ENCODE measurements around the gene CDR2L. TPM values are rescaled to one million over a fixed set of nuclear protein-coding genes. Genes with fewer than 3 reads are reported as not detected.

CDR2L gene
- total and polyA plus RNA-seq, 4 donors = 0.70 to 1.5 (median 0.94) TPM

- no peak overlapping the region for H3K27ac ChIP-seq (ENCODE audit: low read depth in 1 of 2, low read length in 2 of 2)
- H3K4me3 ChIP-seq (ENCODE audit: low read depth in 1 of 3, low read length in 3 of 3) = no peak overlapping the region
- no peaks in the 10 kb centered on the region for H3K9me3 ChIP-seq (ENCODE audit: control insufficient read depth in 4 of 4, low read length in 3 of 4)
- H3K36me3 ChIP-seq (ENCODE audit: control insufficient read depth in 4 of 4, insufficient read depth in 3 of 4, low read depth in 1 of 4, low read length in 3 of 4) = no peaks in the 10 kb centered on the region
- 68% methylated on average over 8 of the region's 8 CpGs for WGBS
- DNase-seq (ENCODE audit: low spot score) = no peak
- H3K4me1 ChIP-seq (ENCODE audit: control insufficient read depth in 4 of 4, insufficient read depth in 4 of 4, low read length in 3 of 4) = no peaks in the 10 kb centered on the region
- TF ChIP-seq YY1 (IDR thresholded peaks at IDR 0.05) (no peak), HNF4A (conservative IDR thresholded peaks at IDR 0.05) (no peak), HNF4G (IDR thresholded peaks at IDR 0.05) (no peak), REST (IDR thresholded peaks at IDR 0.05) (no peak)
- TF ChIP-seq, protein P1, sequence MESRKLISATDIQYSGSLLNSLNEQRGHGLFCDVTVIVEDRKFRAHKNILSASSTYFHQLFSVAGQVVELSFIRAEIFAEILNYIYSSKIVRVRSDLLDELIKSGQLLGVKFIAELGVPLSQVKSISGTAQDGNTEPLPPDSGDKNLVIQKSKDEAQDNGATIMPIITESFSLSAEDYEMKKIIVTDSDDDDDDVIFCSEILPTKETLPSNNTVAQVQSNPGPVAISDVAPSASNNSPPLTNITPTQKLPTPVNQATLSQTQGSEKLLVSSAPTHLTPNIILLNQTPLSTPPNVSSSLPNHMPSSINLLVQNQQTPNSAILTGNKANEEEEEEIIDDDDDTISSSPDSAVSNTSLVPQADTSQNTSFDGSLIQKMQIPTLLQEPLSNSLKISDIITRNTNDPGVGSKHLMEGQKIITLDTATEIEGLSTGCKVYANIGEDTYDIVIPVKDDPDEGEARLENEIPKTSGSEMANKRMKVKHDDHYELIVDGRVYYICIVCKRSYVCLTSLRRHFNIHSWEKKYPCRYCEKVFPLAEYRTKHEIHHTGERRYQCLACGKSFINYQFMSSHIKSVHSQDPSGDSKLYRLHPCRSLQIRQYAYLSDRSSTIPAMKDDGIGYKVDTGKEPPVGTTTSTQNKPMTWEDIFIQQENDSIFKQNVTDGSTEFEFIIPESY (IDR thresholded peaks at IDR 0.05) = no peak
- H3K9ac ChIP-seq (ENCODE audit: low read depth in 1 of 2, low read length in 2 of 2) = no peak overlapping the region
- no peaks in the 10 kb centered on the region for H3K27me3 ChIP-seq (ENCODE audit: control insufficient read depth in 4 of 4, insufficient read depth in 4 of 4, low read length in 3 of 4)
These were observed 37.2 kb upstream of the CDR2L start for GRCh38 chr17:74950207-74950606.

DNA sequence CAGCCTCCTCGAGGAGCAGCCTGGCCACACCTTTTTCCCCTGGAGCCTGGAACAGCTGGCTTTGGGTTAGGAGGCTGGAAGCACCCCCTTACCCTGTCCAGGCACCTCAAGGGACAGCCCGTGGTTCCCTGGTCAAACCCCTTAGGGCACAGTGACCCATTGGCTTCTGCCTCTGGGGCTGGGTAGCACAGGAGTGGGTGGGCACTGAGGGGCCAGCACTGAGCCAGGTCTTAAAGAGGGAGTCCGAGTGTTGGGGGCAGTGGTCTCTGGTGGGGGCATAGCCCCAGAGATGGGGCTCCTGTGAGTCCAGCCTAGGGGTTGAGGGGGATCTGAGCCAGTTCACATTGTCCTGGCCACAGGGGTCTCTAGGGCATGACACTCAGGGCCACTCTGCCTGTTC is 36.4 kb upstream of the CDR2L start:
- Histone ChIP-seq H3K4me3 (ENCODE audit: low read depth in 1 of 3, low read length in 3 of 3) (no peak overlapping the region), H3K27me3 (ENCODE audit: control insufficient read depth in 4 of 4, insufficient read depth in 4 of 4, low read length in 3 of 4) (no peaks in the 10 kb centered on the region), H3K36me3 (ENCODE audit: control insufficient read depth in 4 of 4, insufficient read depth in 3 of 4, low read depth in 1 of 4, low read length in 3 of 4) (no peaks in the 10 kb centered on the region), H3K9ac (ENCODE audit: low read depth in 1 of 2, low read length in 2 of 2) (no peak overlapping the region), H3K4me1 (ENCODE audit: control insufficient read depth in 4 of 4, insufficient read depth in 4 of 4, low read length in 3 of 4) (no peaks in the 10 kb centered on the region), H3K9me3 (ENCODE audit: control insufficient read depth in 4 of 4, low read length in 3 of 4) (no peaks in the 10 kb centered on the region), H3K27ac (ENCODE audit: low read depth in 1 of 2, low read length in 2 of 2) (no peak overlapping the region)
- no peak for TF ChIP-seq HNF4A (conservative IDR thresholded peaks at IDR 0.05)
- TF ChIP-seq YY1 (IDR thresholded peaks at IDR 0.05) = no peak
- TF ChIP-seq FOXA1 (IDR thresholded peaks at IDR 0.05) = no peak
- TF ChIP-seq SP1 (IDR thresholded peaks at IDR 0.05) = no peak
- TF ChIP-seq, protein P2, sequence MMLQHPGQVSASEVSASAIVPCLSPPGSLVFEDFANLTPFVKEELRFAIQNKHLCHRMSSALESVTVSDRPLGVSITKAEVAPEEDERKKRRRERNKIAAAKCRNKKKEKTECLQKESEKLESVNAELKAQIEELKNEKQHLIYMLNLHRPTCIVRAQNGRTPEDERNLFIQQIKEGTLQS (IDR thresholded peaks at IDR 0.05) = no peak
- TF ChIP-seq, protein P1 (IDR thresholded peaks at IDR 0.05) = no peak
- no peak for TF ChIP-seq REST (IDR thresholded peaks at IDR 0.05)
- no peak for TF ChIP-seq RXRA (IDR thresholded peaks at IDR 0.05)
- TF ChIP-seq CTCF (IDR thresholded peaks at IDR 0.05; ENCODE audit: low read depth, low read length, missing input control) = no peak
- no peak for TF ChIP-seq GABPA (IDR thresholded peaks at IDR 0.05 in 1 of 2, conservative IDR thresholded peaks at IDR 0.05 in 1 of 2)
- no peak for TF ChIP-seq EGR1 (IDR thresholded peaks at IDR 0.05; ENCODE audit: low read depth in 2 of 2)
- TF ChIP-seq JUND (IDR thresholded peaks at IDR 0.05) = no peak
- no peak for TF ChIP-seq NR2F2 (IDR thresholded peaks at IDR 0.05)
- no peak for TF ChIP-seq RAD21 (IDR thresholded peaks at IDR 0.05)
- 70% methylated on average over 3 of the region's 3 CpGs for WGBS
- no peak for DNase-seq (ENCODE audit: low spot score)
